H1 (cell line): ENCODE data around the gene SLC41A1. TPM values are rescaled to one million over a fixed set of nuclear protein-coding genes. Genes with fewer than 3 reads are reported as not detected.

Source experiments
- CTCF ChIA-PET: fragments of 300-600 bp; sonication (Branson Sonifier 250); formaldehyde crosslinking; loops from one replicate; lab custom pipeline; 2021; ENCODE audit not compliant: partially characterized antibody; lab: Charles Lee
- POLR2A ChIA-PET: fragments of 300-600 bp; sonication (Branson Sonifier 250); formaldehyde crosslinking; loops from one replicate; lab custom pipeline; 2021; ENCODE audit warnings: inconsistent platforms; ENCODE audit not compliant: partially characterized antibody; lab: Charles Lee
- DNase-seq, 2 experiments: peaks; one replicate each; pipeline versions ENCODE4 v3.0.0 to v3.0.0-alpha.2; 2010 to 2022; ENCODE audit warnings: low spot score in 2 of 2, low read depth in 1 of 2, mixed read lengths in 1 of 2
- FAIRE-seq: peaks from 2 replicates; lab custom pipeline; 2011; peaks lifted over from hg19 to GRCh38; lab: Jason Lieb, UNC
- H2AFZ ChIP-seq: 2 replicates; pipeline ENCODE4 v1.8.1; 2012; ENCODE audit warnings: low read length, inconsistent platforms
- H2AK5ac ChIP-seq: 2 replicates; pipeline ENCODE4 v1.6.1; 2013; ENCODE audit warnings: low read depth, low read length
- H2BK120ac ChIP-seq: replicated peaks from 2 replicates; pipeline ENCODE3; 2013; ENCODE audit warnings: low read depth, low read length, inconsistent platforms
- H2BK12ac ChIP-seq: 2 replicates; pipeline ENCODE4 v1.6.1; 2013; ENCODE audit warnings: low read depth, low read length
- H2BK15ac ChIP-seq: 2 replicates; pipeline ENCODE4 v1.6.1; 2013; ENCODE audit warnings: low read length
- H2BK20ac ChIP-seq: 2 replicates; pipeline ENCODE4 v1.6.1; 2013; ENCODE audit warnings: low read length
- H2BK5ac ChIP-seq: 2 replicates; pipeline ENCODE4 v1.6.1; 2013; ENCODE audit warnings: low read depth, low read length
- H3K14ac ChIP-seq: 2 replicates; pipeline ENCODE4 v1.6.1; 2013; ENCODE audit warnings: inconsistent platforms; ENCODE audit not compliant: insufficient read length
- H3K18ac ChIP-seq: 2 replicates; pipeline ENCODE4 v1.6.1; 2013; ENCODE audit warnings: low read length; ENCODE audit errors: extremely low read depth
- H3K23ac ChIP-seq: 2 replicates; pipeline ENCODE4 v1.6.1; 2013; ENCODE audit warnings: inconsistent platforms; ENCODE audit not compliant: insufficient read length
- H3K23me2 ChIP-seq: 2 replicates; pipeline ENCODE4 v1.6.1; 2013; ENCODE audit warnings: low read depth, low read length
- H3K27ac ChIP-seq: 2 replicates; pipeline ENCODE4 v1.6.1; 2011; ENCODE audit warnings: low read depth, low read length, inconsistent platforms
- H3K27me3 ChIP-seq, 4 experiments: replicated peaks in 1 of 4; 1 replicate in 1 of 4; 2 replicates in 3 of 4; pipeline versions ENCODE4 v1.6.1 to v1.8.1; 2011 to 2013; ENCODE audit warnings: low read length in 3 of 4, mild to moderate bottlenecking in 3 of 4, inconsistent platforms in 2 of 4, mixed read lengths in 2 of 4, moderate library complexity in 1 of 4; ENCODE audit not compliant: control insufficient read depth in 3 of 4, insufficient read depth in 3 of 4; ENCODE audit errors: extremely low read depth in 1 of 4
- H3K36me3 ChIP-seq, 4 experiments: 2 replicates each; pipeline versions ENCODE4 v1.6.1 to v1.8.1; 2011 to 2013; ENCODE audit warnings: mild to moderate bottlenecking in 4 of 4, low read length in 3 of 4, moderate library complexity in 2 of 4, control low read depth in 1 of 4, inconsistent platforms in 1 of 4; ENCODE audit not compliant: insufficient read depth in 4 of 4, control insufficient read depth in 2 of 4
- H3K4ac ChIP-seq: replicated peaks from 2 replicates; pipeline ENCODE3; 2013; ENCODE audit warnings: low read length, low read depth, mixed read lengths, inconsistent platforms; ENCODE audit not compliant: insufficient read length
- H3K4me1 ChIP-seq, 4 experiments: replicated peaks in 1 of 4; 1 replicate in 1 of 4; 2 replicates in 3 of 4; pipeline versions ENCODE4 v1.6.1 to v1.8.1; 2011 to 2013; ENCODE audit warnings: low read length in 3 of 4, inconsistent platforms in 2 of 4, mixed read lengths in 1 of 4; ENCODE audit not compliant: insufficient read depth in 4 of 4, control insufficient read depth in 3 of 4
- H3K4me2 ChIP-seq, 2 experiments: 2 replicates each; pipeline versions ENCODE4 v1.6.1 to v1.8.1; 2011 to 2013; ENCODE audit warnings: low read depth in 2 of 2, low read length in 2 of 2, control low read depth in 1 of 2, inconsistent platforms in 1 of 2, mild to moderate bottlenecking in 1 of 2; ENCODE audit not compliant: insufficient read depth in 1 of 2
- H3K4me3 ChIP-seq, 4 experiments: fragments of 200-600, 300-600 bp in 1 of 4; sonication (generic), shearing (Covaris generic), sonication (Bioruptor Twin) in 1 of 4; 2 replicates each; pipeline versions ENCODE4 v1.5.1 to v1.8.1; 2011 to 2016; ENCODE audit warnings: low read length in 4 of 4, low read depth in 3 of 4, control low read depth in 2 of 4, inconsistent platforms in 2 of 4, mild to moderate bottlenecking in 2 of 4, mixed read lengths in 1 of 4, moderate library complexity in 1 of 4; ENCODE audit not compliant: insufficient read depth in 2 of 4; ENCODE audit errors: extremely low read depth in 1 of 4
- H3K56ac ChIP-seq: replicated peaks from 2 replicates; pipeline ENCODE3; 2013; ENCODE audit warnings: low read depth, mild to moderate bottlenecking, mixed read lengths, low read length, inconsistent platforms; ENCODE audit not compliant: insufficient read length
- H3K79me1 ChIP-seq: 2 replicates; pipeline ENCODE4 v1.6.1; 2013; ENCODE audit warnings: low read depth, low read length, control low read depth
- H3K79me2 ChIP-seq, 2 experiments: 2 replicates each; pipeline versions ENCODE4 v1.6.1 to v1.8.1; 2012 to 2013; ENCODE audit warnings: low read length in 2 of 2, mild to moderate bottlenecking in 2 of 2, inconsistent platforms in 1 of 2; ENCODE audit not compliant: insufficient read depth in 2 of 2, control insufficient read depth in 1 of 2
- H3K9ac ChIP-seq, 4 experiments: replicated peaks in 1 of 4; 1 replicate in 1 of 4; 2 replicates in 3 of 4; pipeline versions ENCODE4 v1.6.1 to v1.8.1; 2011 to 2013; ENCODE audit warnings: low read depth in 3 of 4, low read length in 3 of 4, control low read depth in 2 of 4, mild to moderate bottlenecking in 2 of 4, moderate library complexity in 2 of 4, inconsistent platforms in 1 of 4; ENCODE audit errors: extremely low read depth in 1 of 4
- H3K9me3 ChIP-seq, 2 experiments: 2 replicates each; pipeline versions ENCODE4 v1.6.1 to v1.8.1; 2012 to 2013; ENCODE audit warnings: mild to moderate bottlenecking in 2 of 2, moderate library complexity in 2 of 2, control low read depth in 1 of 2, inconsistent platforms in 1 of 2, low read depth in 1 of 2, low read length in 1 of 2, mixed read lengths in 1 of 2; ENCODE audit not compliant: insufficient read depth in 2 of 2
- H4K20me1 ChIP-seq, 2 experiments: replicated peaks in 1 of 2; 2 replicates each; pipeline versions ENCODE3 to v1.8.1; 2011 to 2013; ENCODE audit warnings: inconsistent platforms in 2 of 2, low read length in 2 of 2, mild to moderate bottlenecking in 1 of 2; ENCODE audit not compliant: insufficient read depth in 2 of 2, control insufficient read depth in 1 of 2
- H4K5ac ChIP-seq: 2 replicates; pipeline ENCODE4 v1.6.1; 2013; ENCODE audit warnings: low read length, low read depth, mixed read lengths, inconsistent platforms; ENCODE audit not compliant: insufficient read length
- H4K8ac ChIP-seq: 2 replicates; pipeline ENCODE4 v1.8.0; 2013; ENCODE audit warnings: mild to moderate bottlenecking, moderate library complexity, low read length, inconsistent platforms; ENCODE audit not compliant: insufficient read depth; ENCODE audit errors: extremely low read depth
- H4K91ac ChIP-seq: replicated peaks from 2 replicates; pipeline ENCODE3; 2013; ENCODE audit warnings: low read length, mixed read lengths, inconsistent platforms; ENCODE audit not compliant: insufficient read length
- CTBP2 ChIP-seq: IDR thresholded peaks from 2 replicates; pipeline ENCODE4 v1.7.0; 2011; ENCODE audit warnings: borderline replicate concordance, mild to moderate bottlenecking, moderate library complexity, mixed read lengths, low read length; ENCODE audit not compliant: insufficient read depth, insufficient read length
- CTCF ChIP-seq, 3 experiments: IDR thresholded peaks; 1 replicate in 2 of 3; 2 replicates in 1 of 3; pipeline versions ENCODE4 v1.5.1 to v1.6.1; 2011; ENCODE audit warnings: low read length in 3 of 3, mild to moderate bottlenecking in 3 of 3, inconsistent platforms in 2 of 3, low read depth in 1 of 3, moderate library complexity in 1 of 3; ENCODE audit not compliant: insufficient read depth in 1 of 3; ENCODE audit errors: control extremely low read depth in 1 of 3
- MAFK ChIP-seq: IDR thresholded peaks from 2 replicates; pipeline ENCODE4 v1.6.1; 2012; ENCODE audit warnings: low read depth, mild to moderate bottlenecking, improper control_type of control experiment, low read length
- MAX ChIP-seq: IDR thresholded peaks from 2 replicates; pipeline ENCODE4 v1.6.1; 2012; ENCODE audit warnings: inconsistent platforms
- SAP30 ChIP-seq: fragments of 300-600 bp; sonication (generic); IDR thresholded peaks from 2 replicates; pipeline ENCODE4 v1.7.1; 2012; ENCODE audit warnings: low read length, moderate library complexity, mild to moderate bottlenecking, inconsistent platforms; ENCODE audit not compliant: insufficient read depth, insufficient replicate concordance
- SP2 ChIP-seq: IDR thresholded peaks from 2 replicates; pipeline ENCODE4 v1.6.1; 2012; ENCODE audit warnings: mild to moderate bottlenecking, low read length, inconsistent platforms
- SRF ChIP-seq: IDR thresholded peaks from 2 replicates; pipeline ENCODE4 v1.6.1; 2011; ENCODE audit warnings: mild to moderate bottlenecking, low read depth, low read length, moderate library complexity
- TBP ChIP-seq: IDR thresholded peaks from 2 replicates; pipeline ENCODE4 v1.6.1; 2011; ENCODE audit warnings: low read depth, low read length, improper control_type of control experiment
- TCF12 ChIP-seq: IDR thresholded peaks from 2 replicates; pipeline ENCODE4 v1.6.1; 2011; ENCODE audit warnings: low read depth, mild to moderate bottlenecking, low read length
- ZNF274 ChIP-seq: IDR thresholded peaks from 2 replicates; pipeline ENCODE4 v1.7.0; 2012; ENCODE audit warnings: low read length, borderline replicate concordance; ENCODE audit errors: extremely low read depth
- WGBS, 2 experiments: shearing (Covaris generic) in 1 of 2; methylation state at CpG; one replicate each; pipeline versions ENCODE4 v1.1.6 to v1.1.7; 2013 to 2015; ENCODE audit warnings: low lambda C conversion rate in 2 of 2, mixed read lengths in 2 of 2, inconsistent platforms in 1 of 2, low coverage in 1 of 2, missing lambda C conversion rate in 1 of 2; ENCODE audit not compliant: insufficient replicate concordance in 2 of 2, insufficient coverage in 1 of 2, insufficient read length in 1 of 2; ENCODE audit errors: extremely low coverage in 1 of 2, missing lambda C conversion rate in 1 of 2; 5-methylcytosine and 5-hydroxymethylcytosine counted together
- polyA plus RNA-seq, 7 experiments: library from polyadenylated mRNA; depleted of rRNA in 3 of 7; stranded (reverse) in 5 of 7; unstranded in 2 of 7; fragments of >200 nt in 5 of 7; fragments of 200-250 nt in 2 of 7; gene quantifications; 1 replicate in 5 of 7; 2 replicates in 1 of 7; 4 replicates in 1 of 7; pipeline versions ENCODE4 v1.2.1 to v1.2.3, GENCODE V29; 2011 to 2013; ENCODE audit warnings: missing spikeins in 2 of 7, mixed read lengths in 2 of 7
- total RNA-seq: library from RNA; stranded (reverse); fragmentation: NEBNext Ultra II Directional; extraction: Animal tissue kit (Norgen Biotek cat#: 25700); gene quantifications from 2 replicates; pipeline ENCODE4 v1.2.1, GENCODE V29; 2021
- TF ChIP-seq, protein P1 (sequence below): IDR thresholded peaks from 2 replicates; pipeline ENCODE4 v1.6.1; 2012; ENCODE audit warnings: inconsistent platforms

Gene SLC41A1
- total and polyA plus RNA-seq, 2 of the 8 experiments (the other 6 are each of a cell fraction or from before 2014, with no cell fraction given): 41.2 to 42.3 TPM

GRCh38 chr1:205842229-205842628 is 29.2 kb upstream of the SLC41A1 start:
- Histone ChIP-seq H3K23me2 (no peaks in the 10 kb centered on the region), H2AK5ac (no peak overlapping the region), H3K4ac (no peak overlapping the region), H3K9ac (no peak overlapping the region), H3K56ac (no peak overlapping the region), H3K27me3 (no peaks in the 10 kb centered on the region), H3K27ac (no peak overlapping the region), H2BK15ac (no peak overlapping the region), H2AFZ (no peak overlapping the region), H4K5ac (no peak overlapping the region), H3K14ac (no peak overlapping the region), H3K4me1 (no peaks in the 10 kb centered on the region), H3K79me2 (no peaks in the 10 kb centered on the region), H3K18ac (no peak overlapping the region), H4K20me1 (no peaks in the 10 kb centered on the region), H2BK12ac (no peak overlapping the region), H3K36me3 (no peaks in the 10 kb centered on the region), H2BK20ac (no peak overlapping the region), H4K91ac (no peak overlapping the region), H3K4me3 (no peak overlapping the region), H3K79me1 (no peaks in the 10 kb centered on the region), H4K8ac (no peak overlapping the region), H2BK120ac (no peak overlapping the region), H3K9me3 (no peaks in the 10 kb centered on the region), H3K23ac (no peak overlapping the region), H2BK5ac (no peak overlapping the region), H3K4me2 (no peak overlapping the region)
- 77% methylated on average over 2 of the region's 2 CpGs; no CpG with 5 or more reads in 1 of the 2 experiments for WGBS, 2 experiments
- no peak for DNase-seq
- no peak for FAIRE-seq
- ChIA-PET POLR2A (interaction anchor here (1.5 kb wide), 1 partner anchor 9 kb away, joined by 5 read pairs; no protein-coding TSS in a partner anchor), CTCF (interaction anchor here (0.6 to 2.3 kb wide), 6 partner anchors 10 to 77 kb away, joined by 3 to 9 read pairs (median 6); no protein-coding TSS in a partner anchor)
- TF ChIP-seq SP2 (no peak), SRF (no peak), MAX (no peak), TBP (no peak), TCF12 (no peak), ZNF274 (no peak), CTCF (IDR thresholded peaks at IDR 0.05; ENCODE audit: control extremely low read depth in 1 of 3, insufficient read depth in 1 of 3, low read depth in 1 of 3, low read length in 3 of 3) (no peak), CTBP2 (no peak), MAFK (no peak), SAP30 (no peak)
- TF ChIP-seq, protein P1, sequence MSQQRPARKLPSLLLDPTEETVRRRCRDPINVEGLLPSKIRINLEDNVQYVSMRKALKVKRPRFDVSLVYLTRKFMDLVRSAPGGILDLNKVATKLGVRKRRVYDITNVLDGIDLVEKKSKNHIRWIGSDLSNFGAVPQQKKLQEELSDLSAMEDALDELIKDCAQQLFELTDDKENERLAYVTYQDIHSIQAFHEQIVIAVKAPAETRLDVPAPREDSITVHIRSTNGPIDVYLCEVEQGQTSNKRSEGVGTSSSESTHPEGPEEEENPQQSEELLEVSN: no peak
